SK-N-SH treated with all-trans-retinoic acid at 6 μM for 48 hours (cell line): ENCODE measurements around the gene ZAR1.

ENCODE experiments used
- ATAC-seq: fragments of 200-7000 bp; cut with Tn5 transposase; 3 replicates; pipeline ENCODE4 v1.9.1; 2020; ENCODE audit warnings: mild to moderate bottlenecking, moderate library complexity
- ARNTL ChIP-seq: fragments of 450-650 bp; formaldehyde crosslinking; IDR thresholded peaks from 2 replicates; pipeline ENCODE4 v1.5.0; 2020; ENCODE audit warnings: low read depth, mild to moderate bottlenecking, moderate library complexity, borderline replicate concordance
- BACH2 ChIP-seq: fragments of 250-450 bp; sonication (Bioruptor Pico); IDR thresholded peaks from 2 replicates; pipeline ENCODE4 v1.9.0; 2021; ENCODE audit warnings: mild to moderate bottlenecking, borderline replicate concordance
- CREB5 ChIP-seq: fragments of 250-450 bp; sonication (Bioruptor Pico); IDR thresholded peaks from 2 replicates; pipeline ENCODE4 v1.5.1; 2020; ENCODE audit warnings: low read depth, mild to moderate bottlenecking, moderate library complexity
- CSDC2 ChIP-seq: fragments of 250-450 bp; sonication (Bioruptor Pico); IDR thresholded peaks from 2 replicates; pipeline ENCODE4 v1.5.0; 2020; ENCODE audit warnings: mild to moderate bottlenecking, moderate library complexity
- ESRRG ChIP-seq: fragments of 250-450 bp; sonication (Bioruptor Pico); IDR thresholded peaks from 2 replicates; pipeline ENCODE4 v1.6.1; 2021; ENCODE audit warnings: mild to moderate bottlenecking
- GLIS3 ChIP-seq: fragments of 250-450 bp; sonication (Bioruptor Pico); IDR thresholded peaks from 2 replicates; pipeline ENCODE4 v1.5.0; 2020; ENCODE audit warnings: mild to moderate bottlenecking, moderate library complexity
- ISL1 ChIP-seq: fragments of 250-450 bp; sonication (Bioruptor Pico); IDR thresholded peaks from 2 replicates; pipeline ENCODE4 v2.1.2; 2022; ENCODE audit warnings: mild to moderate bottlenecking, moderate library complexity
- OSR1 ChIP-seq: fragments of 250-450 bp; sonication (Bioruptor Pico); IDR thresholded peaks from 2 replicates; pipeline ENCODE4 v1.8.0; 2022; ENCODE audit warnings: moderate library complexity, mild to moderate bottlenecking, inconsistent platforms
- POU6F1 ChIP-seq: fragments of 250-450 bp; sonication (Bioruptor Pico); IDR thresholded peaks from 2 replicates; pipeline ENCODE4 v1.8.0; 2021; ENCODE audit warnings: low read depth, mild to moderate bottlenecking, moderate library complexity, borderline replicate concordance
- PPARA ChIP-seq: fragments of 250-450 bp; sonication (Bioruptor Pico); IDR thresholded peaks from 2 replicates; pipeline ENCODE4 v1.5.0; 2020; ENCODE audit warnings: mild to moderate bottlenecking, borderline replicate concordance
- RARB ChIP-seq: fragments of 250-450 bp; sonication (Bioruptor Pico); IDR thresholded peaks from 2 replicates; pipeline ENCODE4 v1.8.0; 2021; ENCODE audit warnings: mild to moderate bottlenecking, moderate library complexity
- SNAI2 ChIP-seq: fragments of 250-450 bp; sonication (Bioruptor Pico); IDR thresholded peaks from 2 replicates; pipeline ENCODE4 v1.5.0; 2020; ENCODE audit warnings: mild to moderate bottlenecking, moderate library complexity
- TCF4 ChIP-seq: fragments of 250-450 bp; sonication (Bioruptor Pico); IDR thresholded peaks from 2 replicates; pipeline ENCODE4 v1.8.0; 2021; ENCODE audit warnings: mild to moderate bottlenecking, moderate library complexity, borderline replicate concordance
- TOX ChIP-seq: fragments of 250-450 bp; sonication (Bioruptor Pico); IDR thresholded peaks from 2 replicates; pipeline ENCODE4 v1.8.0; 2021; ENCODE audit warnings: mild to moderate bottlenecking, moderate library complexity, borderline replicate concordance
- TSHZ2 ChIP-seq: fragments of 250-450 bp; sonication (Bioruptor Pico); IDR thresholded peaks from 2 replicates; pipeline ENCODE4 v1.5.0; 2020; ENCODE audit warnings: mild to moderate bottlenecking, moderate library complexity
- ZC3H10 ChIP-seq: fragments of 250-450 bp; sonication (Bioruptor Pico); IDR thresholded peaks from 2 replicates; pipeline ENCODE4 v1.5.1; 2021; ENCODE audit warnings: mild to moderate bottlenecking, moderate library complexity
- ZFP30 ChIP-seq: fragments of 450-650 bp; formaldehyde crosslinking; IDR thresholded peaks from 2 replicates; pipeline ENCODE4 v1.5.0; 2022; ENCODE audit warnings: mild to moderate bottlenecking, moderate library complexity
- ZNF565 ChIP-seq: fragments of 450-650 bp; formaldehyde crosslinking; conservative IDR thresholded peaks from 2 replicates; pipeline ENCODE4 v1.5.0; 2020; ENCODE audit warnings: low read depth, mild to moderate bottlenecking, moderate library complexity
- ZNF70 ChIP-seq: fragments of 450-650 bp; formaldehyde crosslinking; IDR thresholded peaks from 2 replicates; pipeline ENCODE4 v1.5.0; 2020; ENCODE audit warnings: mild to moderate bottlenecking, moderate library complexity
- ZNF8 ChIP-seq: fragments of 450-650 bp; formaldehyde crosslinking; IDR thresholded peaks from 2 replicates; pipeline ENCODE4 v1.5.0; 2020; ENCODE audit warnings: mild to moderate bottlenecking, moderate library complexity

Gene ZAR1

GRCh38 chr4:48518143-48518542 is 28.1 kb downstream of the ZAR1 start:
- no peak for ATAC-seq
- TF ChIP-seq PPARA (CRISPR knock-in tag) (no peak), TSHZ2 (CRISPR knock-in tag) (no peak), RARB (CRISPR knock-in tag) (no peak), ISL1 (CRISPR knock-in tag) (no peak), POU6F1 (CRISPR knock-in tag) (no peak), GLIS3 (CRISPR knock-in tag) (no peak), OSR1 (CRISPR knock-in tag) (no peak), TCF4 (CRISPR knock-in tag) (no peak), ARNTL (CRISPR knock-in tag) (no peak), ZNF8 (no peak), ESRRG (no peak), ZFP30 (CRISPR knock-in tag) (no peak)

GRCh38 chr4:48526406-48526805 is 36.4 kb downstream of the ZAR1 start:
- ATAC-seq = no peak
- TF ChIP-seq POU6F1 (CRISPR knock-in tag) (no peak), TCF4 (CRISPR knock-in tag) (no peak), TOX (CRISPR knock-in tag) (no peak), BACH2 (no peak), ESRRG (no peak), OSR1 (CRISPR knock-in tag) (no peak), ZC3H10 (CRISPR knock-in tag) (no peak), TSHZ2 (CRISPR knock-in tag) (no peak), GLIS3 (CRISPR knock-in tag) (no peak), ZNF565 (CRISPR knock-in tag) (no peak), SNAI2 (CRISPR knock-in tag) (no peak)

GRCh38 chr4:48538358-48538757 is 48.3 kb downstream of the ZAR1 start:
- no peak for ATAC-seq
- TF ChIP-seq PPARA (CRISPR knock-in tag) (no peak), ZFP30 (CRISPR knock-in tag) (no peak), CSDC2 (CRISPR knock-in tag) (no peak), ZNF70 (no peak), ESRRG (no peak), BACH2 (no peak), CREB5 (CRISPR knock-in tag) (no peak), OSR1 (CRISPR knock-in tag) (no peak), ISL1 (CRISPR knock-in tag) (no peak), SNAI2 (CRISPR knock-in tag) (no peak), RARB (CRISPR knock-in tag) (no peak)
